Smooth muscle cell (in vitro differentiated cells): ENCODE data around the gene RBM28. TPM values are rescaled to one million over a fixed set of nuclear protein-coding genes. Genes with fewer than 3 reads are reported as not detected.

ENCODE experiments used
- DNase-seq: peaks from one replicate; lab custom pipeline; 2025; ENCODE audit not compliant: unreplicated experiment; lab: John Stamatoyannopoulos, UW
- H2AFZ ChIP-seq: fragments of 200-600 bp; sonication (generic); 2 replicates; pipeline ENCODE4 v1.6.0; 2016; ENCODE audit warnings: antibody characterized with exemption, low read depth, mild to moderate bottlenecking
- H3F3A ChIP-seq: fragments of 200-600 bp; sonication (generic); 2 replicates; pipeline ENCODE4 v1.6.0; 2017; ENCODE audit warnings: antibody characterized with exemption, low read depth
- H3K27ac ChIP-seq: fragments of 200-600 bp; sonication (generic); 2 replicates; pipeline ENCODE4 v1.5.1; 2016; ENCODE audit warnings: low read depth, mild to moderate bottlenecking
- H3K27me3 ChIP-seq: fragments of 200-600 bp; sonication (generic); 2 replicates; pipeline ENCODE4 v1.6.1; 2016; ENCODE audit warnings: low read depth, mild to moderate bottlenecking
- H3K36me3 ChIP-seq: fragments of 200-600 bp; sonication (generic); 2 replicates; pipeline ENCODE4 v1.5.1; 2016; ENCODE audit warnings: low read depth
- H3K4me1 ChIP-seq: fragments of 200-600 bp; sonication (generic); 2 replicates; pipeline ENCODE4 v1.5.1; 2016; ENCODE audit warnings: low read depth
- H3K4me2 ChIP-seq: fragments of 200-600 bp; sonication (generic); 2 replicates; pipeline ENCODE4 v1.6.0; 2016; ENCODE audit warnings: mild to moderate bottlenecking
- H3K4me3 ChIP-seq: fragments of 200-600 bp; sonication (generic); 2 replicates; pipeline ENCODE4 v1.5.1; 2016; ENCODE audit warnings: mild to moderate bottlenecking
- H3K79me2 ChIP-seq: fragments of 200-600 bp; sonication (generic); 2 replicates; pipeline ENCODE4 v1.6.0; 2016; ENCODE audit warnings: low read depth, mild to moderate bottlenecking
- H3K9ac ChIP-seq: fragments of 200-600 bp; sonication (generic); 2 replicates; pipeline ENCODE4 v1.6.0; 2016; ENCODE audit warnings: low read depth
- H3K9me3 ChIP-seq: fragments of 200-600 bp; sonication (generic); replicated peaks from 2 replicates; pipeline ENCODE4 v1.5.1; 2016; ENCODE audit warnings: low read depth
- H4K20me1 ChIP-seq: fragments of 200-600 bp; sonication (generic); 2 replicates; pipeline ENCODE4 v1.6.0; 2016; ENCODE audit warnings: low read depth
- WGBS: methylation state at CpG from one replicate; pipeline ENCODE4 v1.1.7; 2016; ENCODE audit warnings: low lambda C conversion rate; 5-methylcytosine and 5-hydroxymethylcytosine counted together
- polyA plus RNA-seq: library from polyadenylated mRNA; unstranded; fragments of >200 nt; fragmentation: Nextera tagmentation; extraction: Ambion mirVana; gene quantifications from 2 replicates; pipeline ENCODE4 v1.2.1, GENCODE V29; 2016
- total RNA-seq: library from RNA; depleted of rRNA; stranded (reverse); fragments of >200 nt; gene quantifications from 2 replicates; pipeline ENCODE4 v1.2.3, GENCODE V29; 2014
- TF ChIP-seq, protein P1 (sequence below): fragments of 200-600 bp; sonication (generic); IDR thresholded peaks from 2 replicates; pipeline ENCODE4 v1.5.1; 2017; ENCODE audit warnings: borderline replicate concordance, mild to moderate bottlenecking, antibody characterized with exemption; ENCODE audit not compliant: insufficient read depth, poor library complexity, severe bottlenecking

RBM28 gene
- total and polyA plus RNA-seq, 2 experiments from 2014 or later: 13.7 to 23.2 TPM

DNA sequence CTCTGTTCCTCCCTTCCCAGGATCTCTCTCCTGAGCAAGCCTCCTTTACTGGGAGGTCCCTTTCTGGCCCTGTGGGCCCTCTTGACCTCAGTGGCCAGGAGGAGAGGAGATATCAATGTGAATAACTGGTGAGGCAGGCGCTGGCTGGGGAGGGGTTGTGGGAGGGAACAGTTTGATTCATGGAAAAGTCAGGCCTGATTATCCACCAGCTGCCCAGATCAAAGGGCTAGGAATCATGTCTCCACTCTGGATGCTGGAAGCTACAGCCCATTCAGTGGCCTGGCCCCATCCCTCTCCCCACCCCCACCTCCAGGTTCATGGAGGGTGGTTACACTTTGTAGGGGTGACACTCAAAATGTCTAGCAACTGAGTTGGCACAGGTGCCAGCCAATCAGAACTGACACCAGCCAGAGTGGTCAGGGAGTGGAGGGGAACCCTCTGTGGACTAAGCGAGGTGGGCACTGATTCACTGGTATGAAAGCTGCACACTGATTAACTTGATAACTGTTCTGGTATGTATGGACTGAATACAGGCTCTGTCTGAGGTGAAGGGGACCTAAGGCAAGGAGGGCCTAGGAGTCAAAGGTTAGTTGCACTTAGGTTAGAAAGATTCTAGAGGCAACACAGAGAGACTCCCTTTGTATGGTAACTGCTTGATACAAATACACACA lies 13.0 kb upstream of the RBM28 start:
- Histone ChIP-seq H3K9ac (no peak overlapping the region), H3K4me2 (no peak overlapping the region), H2AFZ (no peak overlapping the region), H3K27ac (no peak overlapping the region), H3K27me3 (peaks cover 22% of the 10 kb centered on the region), H3K9me3 (no peaks in the 10 kb centered on the region), H3K36me3 (no peaks in the 10 kb centered on the region), H4K20me1 (no peaks in the 10 kb centered on the region), H3F3A (no peaks in the 10 kb centered on the region), H3K4me3 (no peak overlapping the region), H3K4me1 (peaks cover 5% of the 10 kb centered on the region), H3K79me2 (no peaks in the 10 kb centered on the region)
- DNase-seq: no peak
- TF ChIP-seq, protein P1, sequence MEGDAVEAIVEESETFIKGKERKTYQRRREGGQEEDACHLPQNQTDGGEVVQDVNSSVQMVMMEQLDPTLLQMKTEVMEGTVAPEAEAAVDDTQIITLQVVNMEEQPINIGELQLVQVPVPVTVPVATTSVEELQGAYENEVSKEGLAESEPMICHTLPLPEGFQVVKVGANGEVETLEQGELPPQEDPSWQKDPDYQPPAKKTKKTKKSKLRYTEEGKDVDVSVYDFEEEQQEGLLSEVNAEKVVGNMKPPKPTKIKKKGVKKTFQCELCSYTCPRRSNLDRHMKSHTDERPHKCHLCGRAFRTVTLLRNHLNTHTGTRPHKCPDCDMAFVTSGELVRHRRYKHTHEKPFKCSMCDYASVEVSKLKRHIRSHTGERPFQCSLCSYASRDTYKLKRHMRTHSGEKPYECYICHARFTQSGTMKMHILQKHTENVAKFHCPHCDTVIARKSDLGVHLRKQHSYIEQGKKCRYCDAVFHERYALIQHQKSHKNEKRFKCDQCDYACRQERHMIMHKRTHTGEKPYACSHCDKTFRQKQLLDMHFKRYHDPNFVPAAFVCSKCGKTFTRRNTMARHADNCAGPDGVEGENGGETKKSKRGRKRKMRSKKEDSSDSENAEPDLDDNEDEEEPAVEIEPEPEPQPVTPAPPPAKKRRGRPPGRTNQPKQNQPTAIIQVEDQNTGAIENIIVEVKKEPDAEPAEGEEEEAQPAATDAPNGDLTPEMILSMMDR: no peak
- 56% methylated on average over 2 of the region's 2 CpGs for WGBS

DNA sequence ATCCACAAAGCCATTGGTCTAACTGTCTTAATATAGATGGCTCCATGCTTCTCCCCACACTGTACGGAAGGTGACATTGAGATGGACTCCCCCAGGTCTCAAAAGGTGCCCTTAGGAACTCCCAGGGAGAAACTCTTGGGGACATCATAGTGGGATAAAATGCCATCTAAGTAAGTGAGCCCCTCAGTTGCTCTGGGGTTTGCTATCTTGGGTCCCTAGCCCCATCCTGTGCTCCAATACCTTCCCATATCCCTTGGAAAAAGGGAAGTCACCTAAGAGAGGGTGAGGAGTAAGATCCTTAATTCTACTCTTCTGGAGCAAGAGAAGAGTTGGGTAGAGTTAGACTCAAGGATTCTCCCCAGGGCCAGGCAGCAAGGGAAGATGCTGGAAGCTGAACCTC lies 9.9 kb upstream of the RBM28 start:
- no peak overlapping the region for H2AFZ ChIP-seq
- H3K36me3 ChIP-seq: no peaks in the 10 kb centered on the region
- DNase-seq: no peak
- H3K27ac ChIP-seq: no peak overlapping the region
- no peaks in the 10 kb centered on the region for H3K79me2 ChIP-seq
- peaks cover 3% of the 10 kb centered on the region for H3K4me1 ChIP-seq
- H3K4me2 ChIP-seq: no peak overlapping the region
- TF ChIP-seq, protein P1: no peak
- H3K9me3 ChIP-seq: no peaks in the 10 kb centered on the region
- peaks cover 50% of the 10 kb centered on the region for H3K27me3 ChIP-seq
- H3K9ac ChIP-seq: no peak overlapping the region
- 97% methylated on average over 1 of the region's 1 CpG for WGBS
- H3F3A ChIP-seq: no peaks in the 10 kb centered on the region
- H4K20me1 ChIP-seq: no peaks in the 10 kb centered on the region
- H3K4me3 ChIP-seq: no peak overlapping the region

DNA sequence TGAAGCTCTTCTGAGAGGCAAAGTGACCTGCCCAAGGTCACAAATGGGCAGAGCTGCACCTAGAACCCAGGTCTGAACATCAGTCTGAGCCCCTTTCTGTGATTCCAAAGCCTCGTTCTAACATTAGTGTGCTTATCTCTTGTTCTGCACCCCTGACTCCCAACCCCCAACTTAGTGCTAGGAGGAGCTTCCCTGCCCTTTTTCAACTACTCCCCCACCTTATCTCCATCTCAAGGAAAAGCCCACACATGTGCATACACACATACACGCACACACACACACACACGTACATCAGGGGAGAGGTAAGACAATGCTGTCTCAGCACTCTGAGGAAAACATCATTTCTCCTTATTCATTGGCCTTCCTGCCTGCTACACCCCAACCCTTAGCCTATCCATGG lies 9.5 kb upstream of the RBM28 start:
- H3K9me3 ChIP-seq: no peaks in the 10 kb centered on the region
- no peaks in the 10 kb centered on the region for H3K79me2 ChIP-seq
- no peak overlapping the region for H3K27ac ChIP-seq
- no peaks in the 10 kb centered on the region for H3F3A ChIP-seq
- TF ChIP-seq, protein P1: no peak
- 91% methylated on average over 3 of the region's 3 CpGs for WGBS
- H3K9ac ChIP-seq: no peak overlapping the region
- no peak overlapping the region for H2AFZ ChIP-seq
- peaks cover 52% of the 10 kb centered on the region for H3K27me3 ChIP-seq
- peaks cover 3% of the 10 kb centered on the region for H3K4me1 ChIP-seq
- H4K20me1 ChIP-seq: no peaks in the 10 kb centered on the region
- no peak overlapping the region for H3K4me2 ChIP-seq
- H3K4me3 ChIP-seq: no peak overlapping the region
- DNase-seq: no peak
- no peaks in the 10 kb centered on the region for H3K36me3 ChIP-seq

DNA sequence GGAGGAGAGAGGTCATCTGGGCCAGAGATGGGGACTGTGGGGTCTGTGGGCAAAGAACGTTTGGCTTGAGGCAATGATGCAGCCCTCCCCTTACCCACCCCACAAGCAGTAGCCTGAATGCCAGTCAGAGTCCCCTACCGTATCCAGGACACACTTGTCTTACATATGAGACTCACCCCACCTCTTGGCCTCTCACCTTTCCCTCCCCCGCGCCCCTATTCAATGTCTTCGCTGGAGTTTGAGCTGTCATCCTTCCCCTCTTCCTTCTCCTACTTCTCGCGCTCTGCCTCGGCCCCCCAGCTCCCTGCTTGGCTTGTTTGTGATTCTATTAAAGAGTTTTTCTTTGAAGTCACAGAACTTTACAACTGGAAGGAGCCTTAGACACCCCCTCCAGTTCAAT lies 8.9 kb upstream of the RBM28 start:
- no peaks in the 10 kb centered on the region for H3F3A ChIP-seq
- no peaks in the 10 kb centered on the region for H4K20me1 ChIP-seq
- no peak overlapping the region for H2AFZ ChIP-seq
- H3K27me3 ChIP-seq: peaks cover 52% of the 10 kb centered on the region
- H3K79me2 ChIP-seq: no peaks in the 10 kb centered on the region
- TF ChIP-seq, protein P1: no peak
- no peaks in the 10 kb centered on the region for H3K36me3 ChIP-seq
- H3K4me2 ChIP-seq: no peak overlapping the region
- H3K9ac ChIP-seq: no peak overlapping the region
- WGBS: 80% methylated on average over 6 of the region's 8 CpGs
- H3K4me1 ChIP-seq: peaks cover 3% of the 10 kb centered on the region
- H3K27ac ChIP-seq: no peak overlapping the region
- no peak for DNase-seq
- no peaks in the 10 kb centered on the region for H3K9me3 ChIP-seq
- H3K4me3 ChIP-seq: no peak overlapping the region
